ENCODE data around the gene FAM9C.
"Not testable (repeated sequence)": the region's sequence is repeated elsewhere in the genome, so short reads cannot be mapped to it uniquely, and the experiment has no call there.

Gene FAM9C

DNA sequence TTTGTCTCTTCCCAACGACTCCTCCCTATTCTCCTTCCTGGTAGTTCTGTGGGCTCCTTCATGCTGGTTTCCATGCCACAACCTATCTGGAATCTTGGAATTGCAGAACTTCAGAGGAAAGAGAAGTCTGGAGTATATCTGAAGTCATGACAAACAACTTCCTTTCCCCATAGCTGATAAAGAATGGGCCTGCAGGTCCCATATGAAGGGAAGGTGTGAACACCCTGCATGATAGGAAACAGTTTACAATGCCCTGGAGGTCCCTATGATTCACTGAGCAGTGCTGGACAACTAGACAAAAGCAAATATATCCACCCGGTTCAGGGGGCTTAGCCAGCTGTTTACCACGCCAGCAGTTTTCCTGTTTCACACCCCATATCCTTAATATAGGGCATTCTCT lies 19.4 kb downstream of the FAM9C start:
- no peak overlapping the region for H3K4me3 ChIP-seq (ENCODE audit: control insufficient read depth, low read depth, low read length)
- no peak for DNase-seq (ENCODE audit: low read depth)
- TF ChIP-seq, protein P1, sequence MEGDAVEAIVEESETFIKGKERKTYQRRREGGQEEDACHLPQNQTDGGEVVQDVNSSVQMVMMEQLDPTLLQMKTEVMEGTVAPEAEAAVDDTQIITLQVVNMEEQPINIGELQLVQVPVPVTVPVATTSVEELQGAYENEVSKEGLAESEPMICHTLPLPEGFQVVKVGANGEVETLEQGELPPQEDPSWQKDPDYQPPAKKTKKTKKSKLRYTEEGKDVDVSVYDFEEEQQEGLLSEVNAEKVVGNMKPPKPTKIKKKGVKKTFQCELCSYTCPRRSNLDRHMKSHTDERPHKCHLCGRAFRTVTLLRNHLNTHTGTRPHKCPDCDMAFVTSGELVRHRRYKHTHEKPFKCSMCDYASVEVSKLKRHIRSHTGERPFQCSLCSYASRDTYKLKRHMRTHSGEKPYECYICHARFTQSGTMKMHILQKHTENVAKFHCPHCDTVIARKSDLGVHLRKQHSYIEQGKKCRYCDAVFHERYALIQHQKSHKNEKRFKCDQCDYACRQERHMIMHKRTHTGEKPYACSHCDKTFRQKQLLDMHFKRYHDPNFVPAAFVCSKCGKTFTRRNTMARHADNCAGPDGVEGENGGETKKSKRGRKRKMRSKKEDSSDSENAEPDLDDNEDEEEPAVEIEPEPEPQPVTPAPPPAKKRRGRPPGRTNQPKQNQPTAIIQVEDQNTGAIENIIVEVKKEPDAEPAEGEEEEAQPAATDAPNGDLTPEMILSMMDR (conservative IDR thresholded peaks at IDR 0.05; ENCODE audit: control insufficient read depth, insufficient read depth, low read depth, low read length), result no peak

DNA sequence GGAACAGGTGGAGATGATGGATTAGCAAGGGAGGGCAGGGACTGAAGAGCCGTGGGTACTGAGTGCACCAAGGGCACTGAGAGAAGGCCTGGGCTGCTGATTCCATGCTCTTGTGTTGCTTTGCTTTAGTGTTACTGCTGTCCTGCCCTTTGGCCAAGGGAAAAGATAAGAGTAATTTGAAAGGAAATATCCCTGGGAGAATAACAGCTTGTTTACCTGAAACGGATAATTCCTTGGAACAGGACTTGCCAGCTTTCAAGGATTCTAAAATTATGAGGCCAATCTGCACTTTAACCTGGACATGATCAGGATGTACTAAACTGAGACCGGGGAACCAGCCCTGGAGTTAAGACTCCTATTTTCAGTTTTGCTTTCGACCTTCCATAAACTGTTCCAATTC lies 20.4 kb downstream of the FAM9C start:
- TF ChIP-seq, protein P1 (conservative IDR thresholded peaks at IDR 0.05; ENCODE audit: control insufficient read depth, insufficient read depth, low read depth, low read length), result no peak
- no peak for DNase-seq (ENCODE audit: low read depth)
- H3K4me3 ChIP-seq (ENCODE audit: control insufficient read depth, low read depth, low read length), result no peak overlapping the region

DNA sequence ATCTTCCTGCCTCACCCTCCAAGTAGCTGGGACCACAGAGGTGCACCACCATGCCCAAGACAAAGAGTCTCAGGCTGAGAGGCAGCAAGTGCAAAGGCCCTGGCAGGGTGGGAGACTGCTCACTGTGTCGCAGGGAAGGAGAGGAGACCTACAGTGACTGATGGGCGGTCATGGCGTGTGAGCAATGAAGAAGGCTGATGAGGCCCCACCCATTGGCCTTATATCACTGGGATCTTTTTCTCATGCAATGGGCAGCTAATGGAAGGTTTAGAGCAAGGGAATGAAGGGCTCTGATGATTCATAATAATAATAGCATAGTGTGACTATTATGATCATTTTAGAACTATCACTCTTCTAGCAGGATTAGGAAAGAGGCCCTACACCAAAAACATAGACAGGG lies 20.9 kb downstream of the FAM9C start:
- DNase-seq (ENCODE audit: low read depth), result no peak
- no peak overlapping the region for H3K4me3 ChIP-seq (ENCODE audit: control insufficient read depth, low read depth, low read length)
- TF ChIP-seq, protein P1 (conservative IDR thresholded peaks at IDR 0.05; ENCODE audit: control insufficient read depth, insufficient read depth, low read depth, low read length), result no peak

DNA sequence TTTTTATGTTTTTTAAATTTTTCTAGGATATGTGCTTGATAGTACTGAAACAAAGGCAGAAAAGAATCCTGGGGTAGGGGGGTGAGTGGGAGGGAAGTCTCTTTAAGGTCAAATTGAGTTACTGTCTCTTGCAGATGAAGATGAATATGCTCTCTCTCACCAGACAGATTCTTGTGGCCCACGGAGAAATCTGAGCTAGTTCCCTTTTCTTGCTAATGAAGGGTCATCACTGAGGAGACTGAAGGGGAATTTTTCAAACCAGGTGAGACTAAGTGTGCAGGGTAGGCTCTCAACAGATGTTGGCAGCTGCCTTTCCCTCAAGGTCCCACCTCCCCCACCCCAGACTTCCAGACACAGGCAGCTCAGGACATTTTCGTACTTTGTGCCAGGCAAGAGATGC lies 21.5 kb downstream of the FAM9C start:
- no peak overlapping the region for H3K4me3 ChIP-seq (ENCODE audit: control insufficient read depth, low read depth, low read length)
- DNase-seq (ENCODE audit: low read depth), result no peak
- TF ChIP-seq, protein P1 (conservative IDR thresholded peaks at IDR 0.05; ENCODE audit: control insufficient read depth, insufficient read depth, low read depth, low read length), result no peak

DNA sequence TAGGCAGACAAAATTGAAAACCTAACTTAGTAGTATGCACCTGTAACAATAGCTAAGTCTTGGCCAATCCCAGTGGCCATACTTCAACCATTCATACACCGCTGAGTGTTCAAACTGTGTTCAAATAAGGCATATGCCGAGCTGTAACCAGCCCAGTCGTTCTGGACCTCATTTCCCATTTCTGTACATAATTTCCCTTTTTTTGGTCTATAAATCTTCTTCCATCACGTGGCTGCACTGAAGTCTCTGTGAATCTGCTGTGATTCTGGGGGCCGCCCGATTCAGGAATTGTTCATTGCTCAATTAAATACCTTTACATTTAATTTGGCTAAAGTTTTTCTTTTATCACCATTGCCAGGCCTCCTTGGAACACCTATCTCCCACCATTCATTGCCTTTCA lies 27.7 kb downstream of the FAM9C start:
- DNase-seq (ENCODE audit: low read depth), result not testable (repeated sequence)

DNA sequence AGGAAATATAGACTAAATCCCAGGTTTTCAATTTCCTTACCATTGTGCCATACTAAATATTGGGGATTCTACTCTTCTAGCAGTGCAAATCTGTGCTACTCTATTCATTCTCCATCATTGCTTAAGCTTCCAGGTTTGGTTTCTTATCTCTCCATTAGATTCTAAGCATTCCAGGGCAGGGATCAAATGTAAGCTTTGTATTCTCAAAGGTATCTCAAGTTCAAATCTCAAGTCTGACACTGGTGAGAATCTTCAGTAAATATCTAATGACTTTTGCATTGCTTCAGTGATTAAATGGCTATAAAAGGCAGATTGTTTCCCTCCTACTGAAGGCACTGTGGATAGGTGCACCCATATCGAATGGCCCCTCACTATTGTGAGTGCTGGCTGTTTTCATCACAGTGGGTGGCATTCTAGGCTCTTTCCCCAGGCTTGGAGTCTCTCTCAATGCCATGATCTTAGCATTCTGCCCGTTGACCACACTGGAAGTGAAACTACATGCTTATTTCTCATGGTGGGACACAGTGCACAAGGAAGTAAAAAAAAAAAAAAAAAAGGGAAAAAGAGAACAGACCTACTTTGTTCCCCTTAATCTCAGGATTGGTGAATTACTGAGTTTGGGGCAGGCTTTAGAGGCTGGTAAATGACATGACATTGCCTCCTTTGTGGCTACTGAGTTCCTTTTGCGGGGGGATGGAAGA lies 28.7 kb downstream of the FAM9C start:
- H3K4me3 ChIP-seq (ENCODE audit: control insufficient read depth, low read depth, low read length), result no peak overlapping the region
- TF ChIP-seq, protein P1 (conservative IDR thresholded peaks at IDR 0.05; ENCODE audit: control insufficient read depth, insufficient read depth, low read depth, low read length), result no peak
- no peak for DNase-seq (ENCODE audit: low read depth)

More for the DNA sequence above, 27.7 kb downstream of the FAM9C start:
- H3K4me3 ChIP-seq (ENCODE audit: control insufficient read depth, low read depth, low read length), result not testable (repeated sequence)

DNA sequence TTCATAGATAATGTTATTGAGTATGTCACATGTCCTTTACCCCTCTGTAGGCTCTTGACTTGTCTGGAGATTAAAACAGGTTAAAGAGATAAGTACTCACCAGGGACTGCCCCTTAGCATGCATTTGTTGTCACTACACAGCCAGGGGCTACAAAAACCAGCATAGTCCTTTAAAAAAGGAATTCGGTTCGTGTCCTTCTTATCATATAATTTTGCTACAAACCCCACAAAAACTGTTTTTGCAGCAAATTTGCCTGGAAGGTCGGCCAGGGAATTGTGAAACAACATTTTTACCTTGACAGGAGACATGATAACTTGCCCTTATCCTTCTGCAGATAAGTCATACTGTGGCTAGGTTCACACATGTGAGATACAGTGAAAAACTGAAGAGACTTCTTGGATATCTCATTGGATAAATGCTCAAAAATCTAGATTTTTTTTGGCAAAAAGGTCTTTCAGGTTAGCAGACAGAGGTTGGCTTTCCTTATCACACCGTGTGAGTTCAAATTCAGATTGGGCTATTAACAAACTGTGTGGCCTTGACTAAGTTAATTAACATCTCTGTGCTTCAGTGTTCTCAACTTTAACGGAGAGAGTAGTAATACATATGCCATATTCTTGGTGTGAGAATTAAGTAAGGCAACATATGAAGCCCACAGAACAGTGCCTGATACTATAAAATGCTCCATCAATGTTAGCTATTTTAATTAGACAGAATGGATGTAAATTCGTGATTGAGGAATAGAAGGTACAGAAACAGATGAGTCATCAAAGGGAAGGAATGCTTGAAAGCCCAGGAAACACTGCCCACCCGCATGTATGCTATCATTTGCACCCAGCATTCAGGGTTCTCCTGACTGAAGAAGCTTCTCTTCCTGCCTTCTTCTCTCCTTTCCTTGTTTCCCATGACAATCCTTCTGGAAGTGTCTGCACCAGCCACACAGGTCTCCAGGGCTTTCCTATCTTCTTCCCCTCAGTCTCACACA lies 30.0 kb downstream of the FAM9C start:
- no peak overlapping the region for H3K4me3 ChIP-seq (ENCODE audit: control insufficient read depth, low read depth, low read length)
- DNase-seq (ENCODE audit: low read depth), result peak; percentile 21
- TF ChIP-seq, protein P1 (conservative IDR thresholded peaks at IDR 0.05; ENCODE audit: control insufficient read depth, insufficient read depth, low read depth, low read length), result no peak
